Neuronal stem cell (in vitro differentiated cells): ENCODE results near the gene ERVMER34-1.

Experiments
- DNase-seq: peaks from one replicate; pipeline ENCODE4 v3.0.0-alpha.2; 2013; ENCODE audit warnings: low spot score
- H2AFZ ChIP-seq: one replicate; pipeline ENCODE4 v1.6.1; 2013; ENCODE audit warnings: mild to moderate bottlenecking, low read length, inconsistent platforms
- H2AK5ac ChIP-seq: 2 replicates; pipeline ENCODE4 v1.6.1; 2013; ENCODE audit warnings: low read depth, mild to moderate bottlenecking, inconsistent platforms, low read length, moderate library complexity, mixed read lengths
- H2BK120ac ChIP-seq: 2 replicates; pipeline ENCODE4 v1.6.1; 2013; ENCODE audit warnings: low read depth, mild to moderate bottlenecking, inconsistent platforms, low read length, moderate library complexity, mixed read lengths
- H2BK12ac ChIP-seq: one replicate; pipeline ENCODE4 v1.6.1; 2013; ENCODE audit warnings: low read length, inconsistent platforms
- H2BK15ac ChIP-seq: 2 replicates; pipeline ENCODE4 v1.6.1; 2013; ENCODE audit warnings: mild to moderate bottlenecking, low read length, inconsistent platforms, mixed read lengths
- H2BK5ac ChIP-seq: one replicate; pipeline ENCODE4 v1.6.1; 2013; ENCODE audit warnings: inconsistent platforms, mild to moderate bottlenecking, low read length, moderate library complexity
- H3K14ac ChIP-seq: one replicate; pipeline ENCODE4 v1.6.1; 2013; ENCODE audit warnings: low read length, inconsistent platforms
- H3K18ac ChIP-seq: 2 replicates; pipeline ENCODE4 v1.6.1; 2013; ENCODE audit warnings: low read length, inconsistent platforms
- H3K23ac ChIP-seq: 2 replicates; pipeline ENCODE4 v1.6.1; 2013; ENCODE audit warnings: low read depth, mild to moderate bottlenecking, mixed read lengths, low read length, inconsistent platforms; ENCODE audit not compliant: poor library complexity
- H3K27ac ChIP-seq: replicated peaks from 3 replicates; pipeline ENCODE4 v1.5.1; 2013; ENCODE audit warnings: low read length, inconsistent platforms
- H3K27me3 ChIP-seq, 3 experiments: 2 replicates each; pipeline ENCODE4 v1.6.1; 2013; ENCODE audit warnings: low read length in 3 of 3, mild to moderate bottlenecking in 2 of 3, inconsistent platforms in 1 of 3, low read depth in 1 of 3, mixed read lengths in 1 of 3, moderate library complexity in 1 of 3; ENCODE audit not compliant: control insufficient read depth in 3 of 3, insufficient read depth in 3 of 3
- H3K36me3 ChIP-seq, 2 donors: replicated peaks in 1 of 2; 2 replicates each; pipeline ENCODE4 v1.6.1; 2013; ENCODE audit warnings: low read length in 2 of 2; ENCODE audit not compliant: control insufficient read depth in 2 of 2, insufficient read depth in 2 of 2
- H3K4ac ChIP-seq: 2 replicates; pipeline ENCODE4 v1.6.1; 2013; ENCODE audit warnings: inconsistent platforms, mild to moderate bottlenecking, low read length, moderate library complexity
- H3K4me1 ChIP-seq, 2 donors: 1 replicate in 1 of 2; 2 replicates in 1 of 2; pipeline ENCODE4 v1.6.1; 2013; ENCODE audit warnings: low read length in 2 of 2, low read depth in 1 of 2; ENCODE audit not compliant: control insufficient read depth in 2 of 2, insufficient read depth in 1 of 2
- H3K4me2 ChIP-seq: one replicate; pipeline ENCODE4 v1.6.1; 2013; ENCODE audit warnings: mild to moderate bottlenecking, low read length, inconsistent platforms; ENCODE audit not compliant: insufficient read depth, poor library complexity, severe bottlenecking
- H3K4me3 ChIP-seq, 2 donors: 2 replicates each; pipeline ENCODE4 v1.5.1; 2013; ENCODE audit warnings: low read length in 2 of 2, mild to moderate bottlenecking in 2 of 2, inconsistent platforms in 1 of 2, moderate library complexity in 1 of 2
- H3K79me1 ChIP-seq: one replicate; pipeline ENCODE4 v1.6.1; 2013; ENCODE audit warnings: low read depth, mild to moderate bottlenecking, inconsistent platforms, low read length, moderate library complexity
- H3K9ac ChIP-seq: one replicate; pipeline ENCODE4 v1.6.1; 2013; ENCODE audit warnings: mild to moderate bottlenecking, low read depth, low read length, inconsistent platforms; ENCODE audit not compliant: poor library complexity
- H3K9me3 ChIP-seq, 2 donors: replicated peaks in 1 of 2; 2 replicates each; pipeline versions ENCODE3 to v1.6.1; 2013; ENCODE audit warnings: low read length in 2 of 2, mild to moderate bottlenecking in 2 of 2, inconsistent platforms in 1 of 2, low read depth in 1 of 2, mixed read lengths in 1 of 2, moderate library complexity in 1 of 2; ENCODE audit not compliant: control insufficient read depth in 2 of 2, insufficient read depth in 1 of 2
- H4K8ac ChIP-seq: one replicate; pipeline ENCODE4 v1.6.1; 2013; ENCODE audit warnings: low read depth, mild to moderate bottlenecking, inconsistent platforms, low read length, moderate library complexity
- H4K91ac ChIP-seq: one replicate; pipeline ENCODE4 v1.6.1; 2013; ENCODE audit warnings: low read length, low read depth, mild to moderate bottlenecking, inconsistent platforms; ENCODE audit not compliant: poor library complexity
- WGBS, 2 donors: extraction: QIAGEN DNeasy Blood & Tissue Kit; methylation state at CpG; one replicate each; pipeline ENCODE4 v1.1.7; 2013; ENCODE audit warnings: missing lambda C conversion rate in 2 of 2, mixed read lengths in 1 of 2; ENCODE audit not compliant: insufficient read length in 2 of 2, insufficient replicate concordance in 1 of 2; ENCODE audit errors: extremely low coverage in 2 of 2; 5-methylcytosine and 5-hydroxymethylcytosine counted together

Gene ERVMER34-1

DNA sequence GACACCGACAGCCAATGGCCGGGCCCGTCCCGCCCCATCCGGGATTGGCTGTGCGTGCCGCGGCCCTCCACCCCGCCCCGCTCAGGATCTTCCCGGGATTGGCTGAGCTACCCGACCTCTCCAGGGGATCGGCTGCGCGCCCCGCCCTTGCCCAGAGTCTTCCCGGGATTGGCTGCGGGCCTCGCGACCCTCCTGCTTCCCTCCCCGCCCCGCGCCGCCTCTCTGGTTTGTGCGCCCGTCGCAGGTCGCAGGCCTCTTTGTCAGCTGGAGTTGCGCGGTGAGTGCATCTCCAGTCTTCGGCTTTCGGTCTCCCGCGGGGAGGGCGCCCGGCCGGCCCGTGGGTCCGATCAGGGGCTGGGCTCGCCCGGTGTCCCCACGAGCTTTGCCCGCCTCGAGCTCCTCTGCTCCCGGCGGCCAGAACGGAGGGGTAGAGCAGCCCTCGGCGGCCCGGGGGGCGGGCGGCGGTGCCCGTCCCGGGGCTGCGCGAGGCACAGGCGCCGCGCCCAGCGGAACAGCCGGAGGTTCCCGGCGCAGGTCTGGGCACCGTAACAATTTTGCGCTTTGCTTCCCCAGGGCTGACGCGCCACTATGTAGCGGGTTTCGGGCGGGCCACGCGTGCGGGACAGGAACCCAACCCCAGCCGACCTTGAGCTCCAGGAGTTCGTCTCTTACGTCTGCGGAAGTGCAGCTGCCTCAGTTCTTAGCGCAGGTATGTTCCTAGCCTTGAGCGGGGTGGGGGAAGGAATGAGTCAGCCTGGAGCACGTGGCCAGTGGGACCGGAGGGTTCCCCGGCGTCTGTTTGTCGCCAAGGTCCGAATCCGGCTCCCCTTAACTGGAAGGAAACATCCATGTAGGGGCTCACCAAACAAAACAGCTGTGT lies 38.7 kb downstream of the ERVMER34-1 start:
- Histone ChIP-seq H2BK5ac (peak overlapping the region; percentile 14), H3K79me1 (peaks cover 6% of the 10 kb centered on the region), H3K14ac (peak overlapping the region; percentile 22), H4K91ac (no peak overlapping the region), H4K8ac (no peak overlapping the region), H3K9ac (peak overlapping the region; percentile 97), H3K18ac (peak overlapping the region; percentile 86), H3K27me3 (peaks cover 0 to 15% (median 0%) of the 10 kb centered on the region in 3 experiments), H3K4me1 (peaks cover 9 to 10% of the 10 kb centered on the region in 2 donors), H3K23ac (peak overlapping the region; percentile 87), H3K9me3 (peaks cover 0 to 12% of the 10 kb centered on the region in 2 donors), H3K4me2 (peak overlapping the region; percentile 60), H2AK5ac (peak overlapping the region; percentile 12), H2BK15ac (no peak overlapping the region), H2AFZ (peak overlapping the region; percentile 91), H3K36me3 (peaks cover 11 to 40% of the 10 kb centered on the region in 2 donors), H2BK120ac (no peak overlapping the region), H3K27ac (no peak overlapping the region), H3K4me3 (peak overlapping the region; percentile 86), H3K4ac (no peak overlapping the region), H2BK12ac (no peak overlapping the region)
- no CpG with 5 or more reads among the region's 87 CpGs for WGBS, 2 donors
- peak; percentile 93 for DNase-seq

DNA sequence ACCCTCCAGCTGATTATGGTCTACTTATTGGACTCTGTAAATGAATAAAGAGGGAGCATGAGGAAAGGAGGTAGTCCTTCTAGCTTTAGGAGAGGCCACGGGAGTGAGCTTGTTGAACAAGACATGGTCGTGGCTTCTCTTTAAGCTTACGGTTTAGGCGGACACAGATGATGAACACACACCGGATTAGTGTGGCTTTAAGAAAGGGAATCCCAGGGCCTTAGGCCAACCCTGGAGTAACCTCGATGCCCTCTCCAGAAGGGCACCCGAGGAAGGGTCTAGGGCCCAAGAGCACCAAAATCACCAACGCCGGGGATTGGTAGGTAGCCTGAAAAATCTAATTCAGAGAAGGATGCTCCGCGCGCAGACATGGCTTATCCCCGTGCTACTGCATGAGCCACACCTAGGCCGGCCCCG lies 39.4 kb downstream of the ERVMER34-1 start:
- Histone ChIP-seq H2BK15ac (no peak overlapping the region), H3K23ac (no peak overlapping the region), H3K4me1 (peaks cover 9 to 10% of the 10 kb centered on the region in 2 donors), H3K9me3 (peaks cover 0 to 12% of the 10 kb centered on the region in 2 donors), H3K9ac (no peak overlapping the region), H4K8ac (no peak overlapping the region), H4K91ac (no peak overlapping the region), H3K79me1 (peaks cover 6% of the 10 kb centered on the region), H3K4ac (no peak overlapping the region), H3K36me3 (peaks cover 11 to 36% of the 10 kb centered on the region in 2 donors), H2AFZ (peak overlapping the region; percentile 91), H3K4me2 (peak overlapping the region; percentile 28), H3K27ac (no peak overlapping the region), H3K18ac (no peak overlapping the region), H2BK5ac (no peak overlapping the region), H2AK5ac (no peak overlapping the region), H3K4me3 (peak overlapping the region; percentile 53 to 86), H2BK120ac (no peak overlapping the region), H3K14ac (no peak overlapping the region), H2BK12ac (no peak overlapping the region), H3K27me3 (peaks cover 0 to 15% (median 0%) of the 10 kb centered on the region in 3 experiments)
- DNase-seq: no peak
- WGBS, 2 donors: no CpG with 5 or more reads among the region's 15 CpGs

- no peak overlapping the region for H4K91ac ChIP-seq
- H3K4me2 ChIP-seq: no peak overlapping the region
- H3K4ac ChIP-seq: no peak overlapping the region
- no peak overlapping the region for H3K23ac ChIP-seq
- DNase-seq: no peak
- no peak overlapping the region for H2BK15ac ChIP-seq
- H2BK5ac ChIP-seq: no peak overlapping the region
- no peak overlapping the region for H3K4me3 ChIP-seq
- H2BK12ac ChIP-seq: no peak overlapping the region
- no peak overlapping the region for H3K9ac ChIP-seq
- H3K36me3 ChIP-seq: peaks cover 7 to 31% of the 10 kb centered on the region in 2 donors
- no peak overlapping the region for H2AK5ac ChIP-seq
- H2BK120ac ChIP-seq: no peak overlapping the region
- H3K79me1 ChIP-seq: peaks cover 6% of the 10 kb centered on the region
- H3K14ac ChIP-seq: no peak overlapping the region
- H3K9me3 ChIP-seq: peaks cover 0 to 12% of the 10 kb centered on the region in 2 donors
- H2AFZ ChIP-seq: no peak overlapping the region
- peaks cover 0 to 15% (median 0%) of the 10 kb centered on the region in 3 experiments for H3K27me3 ChIP-seq
- no peak overlapping the region for H3K18ac ChIP-seq
- WGBS, 2 donors: no CpG with 5 or more reads among the region's 1 CpG
- peaks cover 9 to 10% of the 10 kb centered on the region in 2 donors for H3K4me1 ChIP-seq
- no peak overlapping the region for H3K27ac ChIP-seq
- H4K8ac ChIP-seq: no peak overlapping the region
Measured at GRCh38 chr4:52711272-52711671, 40.0 kb downstream of the ERVMER34-1 start.

DNA sequence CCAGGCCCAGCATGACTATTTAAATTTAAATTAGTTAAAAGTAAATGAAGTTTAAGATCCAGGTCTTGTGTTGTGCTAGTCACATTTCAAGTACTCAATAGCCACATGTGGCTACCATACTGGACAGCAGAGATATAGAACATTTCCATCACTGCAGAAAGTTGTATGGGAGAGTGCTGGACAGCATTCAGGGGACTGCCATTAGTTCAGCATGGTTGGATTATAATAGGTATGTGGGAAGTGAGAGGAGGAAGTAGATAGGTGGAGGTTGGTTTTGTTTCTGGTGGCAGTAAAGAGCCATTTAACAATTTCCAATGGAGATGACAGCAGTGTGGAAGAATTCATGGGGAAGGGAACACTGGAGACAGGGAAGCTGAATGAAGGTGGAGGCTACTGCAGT lies 42.1 kb downstream of the ERVMER34-1 start:
- Histone ChIP-seq H2AFZ (no peak overlapping the region), H3K27ac (no peak overlapping the region), H3K9ac (no peak overlapping the region), H2BK15ac (no peak overlapping the region), H3K14ac (no peak overlapping the region), H4K8ac (no peak overlapping the region), H3K79me1 (peaks cover 4% of the 10 kb centered on the region), H2BK120ac (no peak overlapping the region), H3K36me3 (peaks cover 0 to 9% of the 10 kb centered on the region in 2 donors), H3K9me3 (peaks cover 0 to 12% of the 10 kb centered on the region in 2 donors), H3K4me1 (peaks cover 7 to 9% of the 10 kb centered on the region in 2 donors), H3K23ac (no peak overlapping the region), H2AK5ac (no peak overlapping the region), H3K18ac (no peak overlapping the region), H3K4ac (no peak overlapping the region), H3K4me3 (no peak overlapping the region), H4K91ac (no peak overlapping the region), H2BK12ac (no peak overlapping the region), H3K4me2 (no peak overlapping the region), H3K27me3 (peaks cover 0 to 19% (median 0%) of the 10 kb centered on the region in 3 experiments), H2BK5ac (no peak overlapping the region)
- DNase-seq: no peak
